Activated T-helper 17 cell treated with anti-CD3 and anti-CD28 coated beads, Interleukin-2, amount 50 U/mL, for 72 hours (primary cell): ENCODE measurements around the gene KLHDC2. TPM values are rescaled to one million over a fixed set of nuclear protein-coding genes. Genes with fewer than 3 reads are reported as not detected.
A peak's percentile ranks its signal among the peaks of the same experiment; 100 is the strongest.
"Not testable (repeated sequence)": the region's sequence is repeated elsewhere in the genome, so short reads cannot be mapped to it uniquely, and the experiment has no call there.

Experiments used
- ATAC-seq: fragments of 150-1000 bp; cut with Tn5 transposase; replicated peaks from 2 replicates; pipeline ENCODE4 v1.10.0; 2021; ENCODE audit warnings: mild to moderate bottlenecking, moderate library complexity
- H3K27ac Mint-ChIP-seq: one replicate; pipeline ENCODE4 v1.8.0; 2022; ENCODE audit warnings: mixed read lengths
- H3K27me3 Mint-ChIP-seq: one replicate; pipeline ENCODE4 v1.8.0; 2022; ENCODE audit warnings: mixed read lengths
- H3K36me3 Mint-ChIP-seq: one replicate; pipeline ENCODE4 v1.8.0; 2022; ENCODE audit warnings: low read depth, mild to moderate bottlenecking, mixed read lengths
- H3K4me1 Mint-ChIP-seq: one replicate; pipeline ENCODE4 v1.8.0; 2022; ENCODE audit warnings: mixed read lengths
- H3K4me3 Mint-ChIP-seq: one replicate; pipeline ENCODE4 v1.8.0; 2022; ENCODE audit warnings: mild to moderate bottlenecking, mixed read lengths
- H3K9me3 Mint-ChIP-seq: one replicate; pipeline ENCODE4 v1.8.0; 2022; ENCODE audit warnings: mixed read lengths
- total RNA-seq, 2 donors: library from RNA; stranded (reverse); gene quantifications; one replicate each; pipeline ENCODE4 v1.2.3, GENCODE V29; 2022

KLHDC2 gene
- total RNA-seq, 2 donors from 2014 or later, result 14.4 to 22.5 TPM

DNA sequence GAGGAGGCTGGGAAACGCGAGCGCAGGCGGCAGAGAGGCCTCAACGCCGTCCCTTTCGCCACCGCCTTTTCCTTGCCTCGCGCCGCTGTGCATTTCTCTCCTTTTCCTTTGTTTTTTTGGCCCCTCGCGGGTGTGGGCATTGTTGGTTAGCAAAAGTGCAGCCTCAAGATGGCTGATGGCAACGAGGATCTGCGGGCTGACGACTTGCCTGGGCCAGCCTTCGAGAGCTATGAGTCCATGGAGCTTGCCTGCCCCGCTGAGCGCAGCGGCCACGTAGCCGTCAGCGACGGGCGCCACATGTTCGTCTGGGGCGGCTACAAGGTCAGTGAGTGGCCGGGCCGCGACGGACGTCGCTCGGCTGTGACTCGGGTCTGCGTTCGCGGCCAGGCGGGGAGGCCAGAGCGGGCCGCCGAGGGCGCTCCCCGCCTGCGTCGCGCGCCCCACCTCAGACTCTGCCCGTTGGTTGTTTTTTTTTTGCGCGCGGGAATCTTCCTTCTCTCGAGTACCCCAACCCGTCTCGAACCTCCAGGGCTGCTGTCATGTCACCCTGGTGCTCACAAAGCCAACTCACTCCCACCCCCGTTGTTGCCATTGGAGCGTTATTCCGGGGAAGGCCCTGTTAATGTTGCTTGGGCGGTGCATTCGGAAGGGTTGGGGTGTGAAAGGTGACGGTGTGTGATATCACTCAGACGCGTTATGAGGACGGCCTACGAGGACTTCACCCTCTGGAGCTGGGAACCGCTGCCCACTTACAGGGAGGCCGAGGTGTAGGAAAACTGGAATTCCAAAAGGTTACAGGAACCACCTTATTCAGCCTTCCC, 558 bp downstream of the KLHDC2 start:
- Mint-ChIP-seq H3K27me3 (no peaks in the 10 kb centered on the region), H3K36me3 (peaks cover 9% of the 10 kb centered on the region), H3K9me3 (no peaks in the 10 kb centered on the region), H3K4me1 (peaks cover 4% of the 10 kb centered on the region), H3K27ac (peak overlapping the region; percentile 98), H3K4me3 (peak overlapping the region; percentile 91)
- peak; percentile 78 for ATAC-seq

DNA sequence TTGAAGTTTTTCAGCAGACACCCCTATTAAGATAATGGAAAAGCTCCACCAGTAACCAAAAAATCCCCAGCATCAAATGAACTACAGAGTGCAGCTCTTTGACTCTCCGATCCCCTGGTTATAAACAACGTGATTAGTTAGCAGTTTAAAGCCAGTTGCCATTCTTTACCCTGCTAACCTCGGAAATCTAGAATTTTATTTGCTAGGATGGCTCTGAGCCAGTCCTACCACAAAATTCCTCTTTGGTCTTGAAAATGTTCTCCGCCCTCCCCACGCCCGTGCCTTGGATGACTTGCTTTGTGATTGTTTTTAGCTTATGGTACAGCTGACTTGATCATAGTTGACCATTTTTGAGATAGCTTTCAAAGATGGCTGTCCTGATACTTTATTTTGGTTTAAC, 1.2 kb downstream of the KLHDC2 start:
- H3K27ac Mint-ChIP-seq, result peak overlapping the region; percentile 98
- H3K4me3 Mint-ChIP-seq, result peak overlapping the region; percentile 91
- H3K36me3 Mint-ChIP-seq, result peaks cover 11% of the 10 kb centered on the region
- no peaks in the 10 kb centered on the region for H3K9me3 Mint-ChIP-seq
- peaks cover 4% of the 10 kb centered on the region for H3K4me1 Mint-ChIP-seq
- ATAC-seq, result no peak
- H3K27me3 Mint-ChIP-seq, result no peaks in the 10 kb centered on the region

DNA sequence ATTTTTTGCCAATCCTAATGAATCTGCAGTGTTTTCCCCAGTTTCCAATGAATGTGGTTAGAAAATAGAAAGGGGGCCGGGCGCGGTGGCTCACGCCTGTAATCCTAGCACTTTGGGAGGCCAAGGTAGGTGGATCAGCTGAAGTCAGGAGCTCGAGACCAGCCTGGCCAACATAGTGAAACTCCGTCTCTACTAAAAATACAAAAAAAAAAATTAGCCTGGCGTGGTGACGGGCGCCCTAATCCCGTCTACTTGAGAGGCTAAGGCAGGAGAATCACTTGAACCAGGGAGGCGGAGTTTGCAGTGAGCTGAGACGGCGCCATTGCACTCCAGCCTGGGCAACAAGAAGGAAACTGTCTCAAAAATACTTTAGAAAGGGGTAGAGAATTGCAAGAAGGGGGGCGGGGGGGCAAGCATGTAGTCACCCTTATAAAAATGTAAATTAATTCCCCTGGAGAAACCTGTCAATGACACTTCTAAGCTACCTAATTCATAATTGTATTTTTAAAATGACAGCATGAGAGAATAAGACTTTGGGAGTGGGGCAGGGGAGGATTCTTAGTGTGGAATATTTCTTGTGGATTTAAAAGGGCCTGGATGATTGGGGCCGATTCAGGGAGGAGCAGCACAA, 1.7 kb downstream of the KLHDC2 start:
- H3K4me1 Mint-ChIP-seq, result peaks cover 4% of the 10 kb centered on the region
- peak overlapping the region; percentile 91 for H3K4me3 Mint-ChIP-seq
- peaks cover 16% of the 10 kb centered on the region for H3K36me3 Mint-ChIP-seq
- H3K27ac Mint-ChIP-seq, result peak overlapping the region; percentile 98
- no peaks in the 10 kb centered on the region for H3K9me3 Mint-ChIP-seq
- ATAC-seq, result no peak
- no peaks in the 10 kb centered on the region for H3K27me3 Mint-ChIP-seq

DNA sequence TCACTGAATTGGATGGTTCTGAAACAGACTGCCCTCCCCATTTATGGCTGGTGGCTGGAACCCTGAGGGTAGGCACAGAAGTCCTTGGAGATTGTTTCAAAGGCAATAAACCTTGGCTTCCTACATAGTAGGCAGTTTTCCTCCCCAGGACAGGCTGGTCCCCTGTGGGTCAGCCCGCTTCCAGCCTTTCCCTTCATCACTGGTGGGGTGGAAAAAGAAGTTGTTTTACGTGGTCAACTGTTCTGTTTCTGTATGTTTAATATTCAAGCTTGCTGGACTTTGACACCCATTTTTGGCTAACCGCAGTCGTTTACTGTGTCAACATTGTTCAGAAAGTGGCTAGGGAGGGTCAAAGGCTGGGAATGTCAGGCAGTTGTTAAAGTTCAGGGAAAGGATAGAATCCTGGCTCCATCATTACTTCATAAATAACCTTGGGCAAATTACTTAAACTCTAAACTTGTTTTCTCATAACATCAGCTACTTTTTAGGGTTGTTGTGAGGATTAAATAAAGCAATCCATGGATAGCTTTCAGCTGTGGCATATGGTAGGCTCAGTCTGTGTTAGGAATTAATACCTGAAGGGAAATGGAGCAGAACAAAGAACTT, 2.4 kb downstream of the KLHDC2 start:
- H3K4me1 Mint-ChIP-seq, result peaks cover 4% of the 10 kb centered on the region
- H3K9me3 Mint-ChIP-seq, result no peaks in the 10 kb centered on the region
- no peaks in the 10 kb centered on the region for H3K27me3 Mint-ChIP-seq
- peak overlapping the region; percentile 65 for H3K27ac Mint-ChIP-seq
- no peak for ATAC-seq
- H3K4me3 Mint-ChIP-seq, result peak overlapping the region; percentile 91
- H3K36me3 Mint-ChIP-seq, result peaks cover 22% of the 10 kb centered on the region

DNA sequence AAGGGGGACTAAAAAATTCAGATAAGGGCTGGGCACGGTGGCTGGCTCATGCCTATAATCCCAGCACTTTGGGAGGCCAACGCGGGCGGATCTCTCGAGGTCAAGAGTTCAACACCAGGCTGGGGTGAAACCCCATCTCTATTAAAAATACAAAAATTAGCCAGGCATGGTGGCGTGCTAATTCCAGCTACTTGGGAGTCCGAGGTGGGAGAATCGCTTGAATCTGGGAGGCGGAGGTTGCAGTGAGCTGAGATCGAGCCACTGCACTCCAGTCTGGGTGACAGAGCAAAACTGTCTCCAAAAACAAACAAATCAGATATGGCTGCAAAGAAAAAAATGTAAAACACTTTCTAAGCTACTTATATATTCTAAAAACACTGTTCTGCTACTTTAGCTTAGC, 3.7 kb downstream of the KLHDC2 start:
- H3K27ac Mint-ChIP-seq, H3K4me3 Mint-ChIP-seq, H3K27me3 Mint-ChIP-seq, H3K9me3 Mint-ChIP-seq, ATAC-seq, H3K4me1 Mint-ChIP-seq: not testable (repeated sequence)
- H3K36me3 Mint-ChIP-seq, result peaks cover 33% of the 10 kb centered on the region

DNA sequence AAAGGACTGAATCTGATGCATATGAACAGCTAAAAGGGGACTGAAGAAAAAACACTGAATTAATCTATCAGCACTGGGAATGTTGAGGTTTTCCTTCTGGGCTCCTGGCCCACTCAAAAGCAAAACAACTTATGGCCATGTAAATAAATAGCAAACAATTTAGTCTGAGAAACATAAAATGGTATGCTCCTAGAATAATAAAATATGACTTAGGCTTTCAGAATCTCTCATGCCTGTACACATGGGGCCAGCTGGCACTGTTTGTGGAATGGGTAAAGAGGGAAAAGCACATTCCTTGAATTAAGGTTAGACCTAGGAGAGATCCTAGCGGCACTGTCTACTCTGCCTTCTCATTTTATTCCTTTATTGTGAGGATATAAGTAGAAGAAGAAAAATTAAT, 6.2 kb downstream of the KLHDC2 start:
- no peak overlapping the region for H3K27ac Mint-ChIP-seq

DNA sequence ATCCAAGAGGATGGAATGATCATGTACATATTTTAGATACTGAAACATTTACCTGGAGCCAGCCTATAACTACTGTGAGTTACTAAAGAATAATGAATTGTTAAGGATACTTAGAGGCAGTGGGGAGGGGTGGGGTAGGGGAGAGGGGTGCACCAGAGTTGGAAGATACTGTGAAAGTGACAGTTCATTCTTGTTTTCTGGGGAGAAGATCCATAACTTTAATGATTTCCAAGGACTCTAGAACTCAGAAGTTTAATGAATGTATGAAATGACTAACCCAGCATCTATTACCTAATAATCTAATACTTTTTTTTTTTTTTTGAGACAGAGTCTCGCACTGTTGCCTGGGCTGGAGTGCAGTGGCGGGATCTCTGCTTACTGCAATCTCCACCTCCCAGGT, 10.5 kb downstream of the KLHDC2 start:
- Mint-ChIP-seq H3K4me1 (no peaks in the 10 kb centered on the region), H3K27ac (no peak overlapping the region), H3K4me3 (no peak overlapping the region), H3K36me3 (peaks cover 91% of the 10 kb centered on the region), H3K27me3 (no peaks in the 10 kb centered on the region), H3K9me3 (no peaks in the 10 kb centered on the region)
- ATAC-seq, result no peak

More for the DNA sequence above, 6.2 kb downstream of the KLHDC2 start:
- Mint-ChIP-seq H3K9me3 (no peaks in the 10 kb centered on the region), H3K4me3 (no peak overlapping the region), H3K27me3 (no peaks in the 10 kb centered on the region), H3K36me3 (peaks cover 48% of the 10 kb centered on the region), H3K4me1 (peaks cover 2% of the 10 kb centered on the region)
- no peak for ATAC-seq

DNA sequence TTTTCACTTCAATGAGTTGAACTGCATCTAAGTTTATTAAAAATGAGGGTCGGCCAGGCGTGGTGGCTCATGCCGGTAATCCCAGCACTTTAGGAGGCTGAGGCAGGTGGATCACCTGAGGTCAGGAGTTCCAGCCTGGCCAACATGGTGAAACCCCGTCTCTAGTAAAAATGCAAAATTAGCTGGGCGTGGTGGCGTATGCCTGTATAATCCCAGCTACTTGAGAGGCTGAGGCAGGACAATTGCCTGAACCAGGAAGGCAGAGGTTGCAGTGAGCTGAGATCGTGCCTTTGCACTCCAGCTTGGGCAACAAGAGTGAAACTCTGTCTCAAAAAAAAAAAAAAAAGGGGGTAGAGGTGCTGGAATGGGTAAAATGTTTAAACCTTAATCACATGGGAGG, 13.1 kb downstream of the KLHDC2 start:
- H3K36me3 Mint-ChIP-seq, result peaks cover 97% of the 10 kb centered on the region
- not testable (repeated sequence) for H3K9me3 Mint-ChIP-seq, H3K4me3 Mint-ChIP-seq, ATAC-seq, H3K27me3 Mint-ChIP-seq, H3K27ac Mint-ChIP-seq, H3K4me1 Mint-ChIP-seq

DNA sequence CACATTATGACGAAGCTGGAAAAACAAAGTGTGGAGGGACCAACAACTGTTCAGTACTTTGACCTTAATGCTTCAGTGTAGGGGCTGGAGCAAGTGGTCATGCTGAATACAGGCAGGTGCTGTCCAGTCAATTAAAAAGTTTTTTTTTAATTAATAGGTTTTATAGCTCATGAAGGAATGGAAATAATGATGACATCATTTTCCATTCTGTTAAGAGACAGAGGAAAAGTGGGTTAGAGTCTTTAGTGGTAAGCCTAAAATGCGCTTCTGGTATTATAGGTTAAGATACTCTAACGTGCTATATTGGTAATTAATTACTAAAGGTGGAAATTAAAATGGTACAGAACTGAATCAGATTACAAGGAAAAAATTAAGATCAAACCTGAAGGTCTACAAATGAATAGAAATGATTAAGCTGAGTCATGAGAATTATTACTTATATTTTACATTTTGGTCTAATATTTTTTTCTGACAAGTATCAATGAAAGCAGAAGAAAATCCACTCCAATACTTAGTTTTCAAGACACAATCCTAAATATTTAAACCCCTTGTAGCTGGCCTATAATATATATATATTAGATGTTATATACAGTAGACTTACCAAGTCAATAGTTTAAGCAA, 15.6 kb downstream of the KLHDC2 start:
- H3K9me3 Mint-ChIP-seq, result no peaks in the 10 kb centered on the region
- H3K27ac Mint-ChIP-seq, result no peak overlapping the region
- H3K4me1 Mint-ChIP-seq, result no peaks in the 10 kb centered on the region
- no peak for ATAC-seq
- no peak overlapping the region for H3K4me3 Mint-ChIP-seq
- H3K27me3 Mint-ChIP-seq, result no peaks in the 10 kb centered on the region
- peaks cover 100% of the 10 kb centered on the region for H3K36me3 Mint-ChIP-seq

DNA sequence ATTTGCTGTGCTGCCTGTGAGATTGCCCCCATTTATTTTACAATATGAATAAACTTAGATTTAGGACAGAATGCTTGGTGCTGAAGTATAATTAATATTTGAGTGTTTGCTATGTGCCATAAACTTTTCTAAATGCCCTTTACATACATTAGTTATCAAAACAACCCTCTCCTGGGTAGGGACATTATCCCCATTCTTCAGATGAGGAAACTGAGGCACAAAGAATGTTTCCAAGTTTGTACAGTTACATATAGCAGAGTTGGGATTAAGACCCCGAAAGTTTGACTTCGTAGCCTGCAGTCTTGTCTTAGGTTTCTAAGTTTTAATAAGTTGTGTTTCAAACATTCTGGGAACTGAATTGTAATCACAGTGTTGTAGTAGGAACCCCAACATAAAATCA, 18.4 kb downstream of the KLHDC2 start:
- H3K4me1 Mint-ChIP-seq, result peaks cover 7% of the 10 kb centered on the region
- ATAC-seq, result no peak
- H3K27ac Mint-ChIP-seq, result peak overlapping the region; percentile 60
- H3K27me3 Mint-ChIP-seq, result no peaks in the 10 kb centered on the region
- H3K9me3 Mint-ChIP-seq, result no peaks in the 10 kb centered on the region
- H3K36me3 Mint-ChIP-seq, result peaks cover 100% of the 10 kb centered on the region
- no peak overlapping the region for H3K4me3 Mint-ChIP-seq

DNA sequence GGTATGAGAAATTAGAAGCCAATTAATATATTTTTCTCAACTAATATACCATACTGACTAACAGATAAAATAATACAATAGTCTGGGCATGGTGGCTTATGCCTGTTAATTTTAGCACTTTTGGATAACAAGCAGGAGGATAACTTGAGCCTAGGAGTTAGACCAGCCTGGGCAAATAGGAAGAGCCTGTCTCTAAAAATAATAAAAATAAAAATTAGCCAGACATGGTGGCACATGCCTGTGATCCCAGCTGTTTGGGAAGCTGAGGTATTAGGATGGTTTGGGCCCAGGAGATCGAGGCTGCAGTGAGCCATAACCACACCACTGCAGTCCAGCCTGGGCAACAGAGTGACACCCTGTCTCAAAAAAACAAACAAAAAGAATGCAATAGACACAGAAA, 24.7 kb downstream of the KLHDC2 start:
- no peak for ATAC-seq
- Mint-ChIP-seq H3K9me3 (no peaks in the 10 kb centered on the region), H3K4me1 (peaks cover 13% of the 10 kb centered on the region), H3K27me3 (no peaks in the 10 kb centered on the region), H3K36me3 (peaks cover 100% of the 10 kb centered on the region), H3K27ac (no peak overlapping the region), H3K4me3 (no peak overlapping the region)

DNA sequence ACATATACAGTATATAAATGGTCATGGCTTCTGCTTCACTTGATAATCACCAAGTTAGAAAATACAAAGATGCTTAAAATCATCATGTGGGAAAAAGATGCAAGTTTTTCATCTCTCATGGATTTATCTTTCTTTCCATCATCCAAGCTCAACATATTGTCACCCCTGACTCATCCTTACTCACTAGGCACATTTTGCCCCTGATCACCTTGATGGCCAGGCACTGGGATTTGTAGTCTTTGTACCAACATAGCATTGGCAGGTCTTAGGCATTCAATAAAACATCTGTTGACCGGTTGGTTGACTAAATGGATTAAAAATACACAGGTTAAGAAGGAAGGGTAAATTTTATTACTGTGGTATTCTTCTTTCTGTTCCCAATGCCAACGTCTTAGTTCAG, 28.1 kb downstream of the KLHDC2 start:
- no peak for ATAC-seq
- no peak overlapping the region for H3K4me3 Mint-ChIP-seq
- H3K27me3 Mint-ChIP-seq, result no peaks in the 10 kb centered on the region
- peaks cover 5% of the 10 kb centered on the region for H3K4me1 Mint-ChIP-seq
- peaks cover 100% of the 10 kb centered on the region for H3K36me3 Mint-ChIP-seq
- H3K27ac Mint-ChIP-seq, result peak overlapping the region; percentile 28
- no peaks in the 10 kb centered on the region for H3K9me3 Mint-ChIP-seq

DNA sequence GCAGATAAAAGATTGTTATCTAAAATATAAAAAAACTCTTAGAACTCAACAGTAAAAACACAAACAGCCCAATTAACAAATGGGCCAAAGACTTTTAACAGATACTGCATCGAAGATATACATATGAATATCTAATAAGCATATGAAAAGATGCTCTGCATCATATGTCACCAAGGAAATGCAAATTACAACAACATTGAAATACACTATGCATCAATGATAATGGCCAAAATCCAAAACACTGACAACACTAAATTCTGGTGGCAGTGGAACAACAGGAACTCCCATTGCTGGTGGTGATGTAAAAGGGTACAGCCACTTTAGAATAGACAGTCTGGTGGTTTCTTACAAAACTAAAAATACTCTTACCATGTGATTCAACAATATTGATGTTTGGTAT, 40.8 kb downstream of the KLHDC2 start:
- Mint-ChIP-seq H3K36me3 (peaks cover 97% of the 10 kb centered on the region), H3K4me3 (no peak overlapping the region), H3K27ac (no peak overlapping the region), H3K9me3 (no peaks in the 10 kb centered on the region), H3K27me3 (no peaks in the 10 kb centered on the region), H3K4me1 (no peaks in the 10 kb centered on the region)
- no peak for ATAC-seq

DNA sequence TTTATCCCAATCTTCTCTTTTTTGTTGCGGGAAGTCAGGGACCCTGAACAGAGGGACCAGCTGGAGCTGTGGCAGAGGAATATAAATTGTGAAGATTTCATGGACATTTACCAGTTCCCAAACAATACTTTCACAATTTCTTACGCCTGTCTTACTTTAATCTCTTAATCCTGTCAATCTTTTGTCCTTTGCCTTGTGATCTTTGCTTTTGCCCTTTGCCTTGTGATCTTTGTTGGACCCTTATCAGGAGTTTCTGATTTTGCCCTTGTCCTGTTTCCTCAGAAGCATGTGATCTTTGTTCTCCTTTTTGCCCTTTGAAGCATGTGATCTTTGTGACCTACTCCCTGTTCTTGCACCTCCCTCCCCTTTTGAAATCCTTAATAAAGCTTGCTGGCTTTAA, 48.2 kb downstream of the KLHDC2 start:
- H3K9me3 Mint-ChIP-seq, H3K27me3 Mint-ChIP-seq, H3K4me3 Mint-ChIP-seq, ATAC-seq: not testable (repeated sequence)
- Mint-ChIP-seq H3K27ac (peak overlapping the region; percentile 29), H3K4me1 (peaks cover 10% of the 10 kb centered on the region), H3K36me3 (peaks cover 98% of the 10 kb centered on the region)
